GM23338 (cell line): ENCODE measurements around the gene STAB2. TPM values are rescaled to one million over a fixed set of nuclear protein-coding genes. Genes with fewer than 3 reads are reported as not detected.
A peak's percentile ranks its signal among the peaks of the same experiment; 100 is the strongest.

Experiments
- ATAC-seq: fragments of 200-7000 bp; cut with Tn5 transposase; 3 replicates; pipeline ENCODE4 v1.9.1; 2020
- DNase-seq: peaks from one replicate; pipeline ENCODE4 v3.0.0-alpha.2; 2015; ENCODE audit warnings: low spot score
- H2AFZ ChIP-seq: fragments of 200-600 bp; sonication (generic); 2 replicates; pipeline ENCODE4 v1.8.0; 2016; ENCODE audit warnings: antibody characterized with exemption, mild to moderate bottlenecking, moderate library complexity
- H3F3A ChIP-seq: fragments of 200-600 bp; sonication (generic); replicated peaks from 2 replicates; pipeline ENCODE4 v1.8.0; 2017; ENCODE audit warnings: antibody characterized with exemption, mixed run types, low read depth
- H3K27ac ChIP-seq: fragments of 200-600 bp; sonication (generic); 2 replicates; pipeline ENCODE4 v1.6.1; 2016; ENCODE audit warnings: low read depth
- H3K27me3 ChIP-seq: fragments of 200-600 bp; sonication (generic); 2 replicates; pipeline ENCODE4 v1.8.0; 2016; ENCODE audit warnings: mild to moderate bottlenecking, mixed run types, moderate library complexity; ENCODE audit not compliant: insufficient read depth
- H3K36me3 ChIP-seq: fragments of 200-600 bp; sonication (generic); 2 replicates; pipeline ENCODE4 v1.8.0; 2016; ENCODE audit warnings: mild to moderate bottlenecking; ENCODE audit not compliant: insufficient read depth
- H3K4me1 ChIP-seq: fragments of 200-600 bp; sonication (generic); 2 replicates; pipeline ENCODE4 v1.8.0; 2016; ENCODE audit warnings: mild to moderate bottlenecking, moderate library complexity; ENCODE audit not compliant: insufficient read depth
- H3K4me2 ChIP-seq: fragments of 200-600 bp; sonication (generic); 2 replicates; pipeline ENCODE4 v1.7.1; 2017; ENCODE audit warnings: mixed run types
- H3K4me3 ChIP-seq: fragments of 200-600 bp; sonication (generic); 2 replicates; pipeline ENCODE4 v1.6.1; 2016; ENCODE audit warnings: mixed run types
- H3K79me2 ChIP-seq: fragments of 200-600 bp; sonication (generic); replicated peaks from 2 replicates; pipeline ENCODE4 v1.8.0; 2017; ENCODE audit warnings: mild to moderate bottlenecking; ENCODE audit not compliant: insufficient read depth
- H3K9me2 ChIP-seq: fragments of 200-600 bp; sonication (generic); 2 replicates; pipeline ENCODE4 v1.8.0; 2017; ENCODE audit not compliant: insufficient read depth
- H4K20me1 ChIP-seq: fragments of 200-600 bp; sonication (generic); replicated peaks from 2 replicates; pipeline ENCODE4 v1.8.0; 2017; ENCODE audit warnings: mild to moderate bottlenecking; ENCODE audit not compliant: insufficient read depth
- H3K27ac Mint-ChIP-seq: 2 replicates; pipeline ENCODE4 v1.8.0; 2020; ENCODE audit warnings: inconsistent platforms, mild to moderate bottlenecking, moderate library complexity, mixed read lengths
- H3K27me3 Mint-ChIP-seq: 3 replicates; pipeline ENCODE4 v1.8.0; 2022; ENCODE audit warnings: low read depth, mild to moderate bottlenecking, moderate library complexity, mixed read lengths, inconsistent platforms; ENCODE audit not compliant: insufficient read depth, poor library complexity
- H3K36me3 Mint-ChIP-seq: 3 replicates; pipeline ENCODE4 v1.8.0; 2021; ENCODE audit warnings: low read depth, mild to moderate bottlenecking, inconsistent platforms, moderate library complexity, mixed read lengths
- H3K4me1 Mint-ChIP-seq: 3 replicates; pipeline ENCODE4 v1.8.0; 2020; ENCODE audit warnings: mild to moderate bottlenecking, inconsistent platforms, mixed read lengths
- H3K4me3 Mint-ChIP-seq: 3 replicates; pipeline ENCODE4 v1.8.0; 2021; ENCODE audit warnings: moderate library complexity, mild to moderate bottlenecking, inconsistent platforms, mixed read lengths
- H3K9me3 Mint-ChIP-seq: 3 replicates; pipeline ENCODE4 v1.8.0; 2020; ENCODE audit warnings: moderate library complexity, mild to moderate bottlenecking, inconsistent platforms, mixed read lengths
- CREB1 ChIP-seq: fragments of 250-450 bp; sonication (Bioruptor Pico); IDR thresholded peaks from 2 replicates; pipeline ENCODE4 v1.5.0; 2020; ENCODE audit warnings: low read depth, mild to moderate bottlenecking, moderate library complexity
- CTCF ChIP-seq, 2 experiments: fragments of 200-600 bp in 1 of 2; sonication (generic) in 1 of 2; conservative IDR thresholded peaks; 2 replicates each; pipeline versions ENCODE4 v1.5.1 to v1.6.1; 2016 to 2017; ENCODE audit warnings: antibody characterized with exemption in 2 of 2, low read depth in 2 of 2, mild to moderate bottlenecking in 2 of 2, moderate library complexity in 1 of 2
- ETS1 ChIP-seq: IDR thresholded peaks from 2 replicates; pipeline ENCODE4 v1.6.1; 2016; ENCODE audit warnings: antibody characterized with exemption
- EZH2 ChIP-seq: fragments of 200-600 bp; sonication (generic); IDR thresholded peaks from one replicate; pipeline ENCODE4 v1.8.0; 2017; ENCODE audit warnings: antibody characterized with exemption, mild to moderate bottlenecking, low read depth; ENCODE audit not compliant: unreplicated experiment
- EZH2phosphoT487 ChIP-seq: fragments of 200-600 bp; sonication (generic); IDR thresholded peaks from one replicate; pipeline ENCODE4 v1.8.1; 2018; ENCODE audit warnings: antibody characterized with exemption; ENCODE audit not compliant: unreplicated experiment
- POLR2AphosphoS5 ChIP-seq: IDR thresholded peaks from 2 replicates; pipeline ENCODE4 v1.6.1; 2016; ENCODE audit warnings: antibody characterized with exemption, low read depth
- STAT1 ChIP-seq: IDR thresholded peaks from one replicate; pipeline ENCODE4 v1.6.1; 2016; ENCODE audit warnings: antibody characterized with exemption; ENCODE audit not compliant: unreplicated experiment
- ZNF114 ChIP-seq: fragments of 250-450 bp; sonication (Bioruptor Pico); IDR thresholded peaks from 2 replicates; pipeline ENCODE4 v1.5.0; 2020; ENCODE audit warnings: mild to moderate bottlenecking, moderate library complexity
- ZNF331 ChIP-seq: fragments of 250-450 bp; sonication (Bioruptor Pico); IDR thresholded peaks from 2 replicates; pipeline ENCODE4 v1.5.0; 2020; ENCODE audit warnings: low read depth, mild to moderate bottlenecking, moderate library complexity
- ZNF462 ChIP-seq: fragments of 250-450 bp; sonication (Bioruptor Pico); IDR thresholded peaks from 2 replicates; pipeline ENCODE4 v1.5.0; 2020; ENCODE audit warnings: mild to moderate bottlenecking, moderate library complexity
- polyA plus RNA-seq: library from polyadenylated mRNA; unstranded; fragments of >200 nt; fragmentation: Nextera tagmentation; extraction: Ambion mirVana; gene quantifications from 2 replicates; pipeline ENCODE4 v1.2.1, GENCODE V29; 2016
- total RNA-seq: library from RNA; depleted of rRNA; stranded (reverse); fragments of >200 nt; shearing (Covaris generic); gene quantifications from 2 replicates; pipeline ENCODE4 v1.2.3, GENCODE V29; 2014

The STAB2 gene
- total and polyA plus RNA-seq, 2 experiments from 2014 or later, result 0.14 TPM; not detected in 1

DNA sequence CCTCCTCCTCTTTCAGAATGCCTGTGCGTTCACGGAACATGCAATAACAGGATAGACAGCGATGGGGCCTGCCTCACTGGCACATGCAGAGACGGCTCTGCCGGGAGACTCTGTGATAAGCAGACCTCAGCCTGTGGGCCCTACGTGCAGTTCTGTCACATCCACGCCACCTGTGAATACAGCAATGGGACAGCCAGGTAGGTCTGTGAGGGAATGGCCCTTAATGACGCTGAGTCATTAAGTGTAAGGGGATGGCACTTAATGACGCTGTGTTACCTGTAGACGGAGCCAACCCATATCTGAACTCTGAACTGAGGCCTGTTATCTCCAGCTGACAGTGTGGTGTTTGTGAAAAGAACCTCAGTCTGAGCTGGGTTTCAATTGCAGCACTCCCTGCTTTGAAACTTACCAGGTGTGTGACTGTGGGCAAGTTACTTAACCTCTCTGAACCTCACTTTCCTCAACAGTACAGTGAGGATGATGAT lies 86.9 kb downstream of the STAB2 start (continued):
- TF ChIP-seq EZH2phosphoT487 (no peak), ETS1 (no peak), CTCF (conservative IDR thresholded peaks at IDR 0.05; ENCODE audit: low read depth in 2 of 2) (no peak), POLR2AphosphoS5 (no peak)

GRCh38 chr12:103676893-103677292 lies 89.8 kb downstream of the STAB2 start:
- DNase-seq (peak; percentile 10), ATAC-seq (peak; percentile 75)
- 0 out of 2 replicates have a peak overlapping the region, but pooled peaks have one; percentile 5 for H3K27ac Mint-ChIP-seq
- Histone ChIP-seq H3K4me3 (no peak overlapping the region), H3K4me1 (no peaks in the 10 kb centered on the region), H4K20me1 (no peaks in the 10 kb centered on the region), H3K36me3 (no peaks in the 10 kb centered on the region), H3K4me2 (no peak overlapping the region), H3F3A (no peaks in the 10 kb centered on the region), H3K79me2 (no peaks in the 10 kb centered on the region), H2AFZ (peak overlapping the region; percentile 72), H3K27me3 (no peaks in the 10 kb centered on the region), H3K9me2 (no peaks in the 10 kb centered on the region), H3K27ac (no peak overlapping the region)
- peaks cover 10% of the 10 kb centered on the region for H3K4me1 Mint-ChIP-seq
- H3K9me3 Mint-ChIP-seq, result no peaks in the 10 kb centered on the region
- H3K36me3 Mint-ChIP-seq, result no peaks in the 10 kb centered on the region
- H3K4me3 Mint-ChIP-seq, result no peak overlapping the region
- H3K27me3 Mint-ChIP-seq, result no peaks in the 10 kb centered on the region
- no peak for TF ChIP-seq CREB1 (CRISPR knock-in tag)
- TF ChIP-seq EZH2, result no peak
- TF ChIP-seq STAT1, result no peak
- TF ChIP-seq POLR2AphosphoS5, result no peak
- TF ChIP-seq ZNF114, result no peak
- no peak for TF ChIP-seq EZH2phosphoT487
- no peak for TF ChIP-seq CTCF (conservative IDR thresholded peaks at IDR 0.05; ENCODE audit: low read depth in 2 of 2)
- no peak for TF ChIP-seq ZNF462 (CRISPR knock-in tag)
- no peak for TF ChIP-seq ZNF331 (CRISPR knock-in tag)
